Stimulated activated CD8-positive, alpha-beta memory T cell treated with anti-CD3 and anti-CD28 coated beads, Interleukin-4, amount 100 ng/mL, for 4 hours (primary cell): ENCODE results near the gene SPTBN5.

Experiments used
- DNase-seq, 2 donors: peaks; one replicate each; pipeline ENCODE4 v3.0.0-alpha.2; 2020; ENCODE audit warnings: low read depth in 2 of 2, low spot score in 1 of 2

The SPTBN5 gene

DNA sequence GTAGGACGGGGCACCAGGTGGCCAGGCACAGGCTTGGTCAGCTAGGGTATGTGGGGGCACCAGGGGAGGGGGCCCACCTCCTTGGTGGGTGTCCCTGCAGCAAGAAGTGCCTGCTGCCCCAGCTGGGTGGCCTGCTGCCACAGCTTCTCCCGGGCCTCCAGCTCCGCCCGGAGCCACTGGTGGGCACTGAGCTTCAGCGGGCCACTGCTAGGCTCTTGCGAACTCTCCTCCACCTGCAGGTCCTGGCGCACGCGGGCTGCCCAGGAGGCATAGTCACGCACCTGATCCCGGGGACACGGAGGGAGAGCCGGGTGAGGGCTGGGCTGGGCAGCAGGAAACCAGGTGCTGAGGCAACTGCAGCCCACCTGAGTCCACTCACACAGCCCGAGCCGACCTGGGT is 25.5 kb downstream of the SPTBN5 start:
- DNase-seq, result no peak

DNA sequence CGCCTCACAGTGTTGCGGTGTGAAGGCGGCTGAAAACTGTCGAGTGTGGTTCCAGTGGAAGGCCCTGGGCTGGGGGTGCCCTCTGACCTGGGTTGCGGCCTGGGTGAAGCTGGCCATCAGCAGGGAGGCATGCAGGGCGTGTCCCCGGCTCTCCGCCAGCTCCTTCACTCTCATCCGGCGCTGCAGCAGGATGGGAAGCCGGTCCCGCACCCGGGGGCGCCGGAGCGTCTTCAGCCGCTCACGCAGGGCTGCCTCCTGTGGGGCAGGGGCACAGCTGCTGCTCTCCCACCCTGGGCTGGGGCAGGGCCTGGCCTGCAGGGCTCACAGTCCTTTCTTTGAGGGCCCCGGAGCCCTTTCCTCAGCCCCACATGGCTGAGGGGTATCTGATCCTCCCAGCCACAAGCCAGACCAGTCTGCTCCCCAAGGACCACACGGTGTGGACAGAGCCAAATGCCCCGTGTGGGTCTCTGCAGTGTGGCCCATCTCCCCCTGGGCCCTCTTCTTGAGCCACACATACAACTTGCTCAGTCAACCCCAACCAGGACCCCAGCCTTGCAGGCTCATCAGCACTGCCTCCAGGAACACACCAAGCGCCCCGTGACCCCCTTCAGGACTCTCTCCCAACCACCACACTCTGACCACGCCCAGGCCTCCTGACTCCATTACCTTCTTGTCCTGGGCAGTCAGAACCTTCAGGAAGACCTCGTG is 26.8 kb downstream of the SPTBN5 start:
- no peak for DNase-seq

DNA sequence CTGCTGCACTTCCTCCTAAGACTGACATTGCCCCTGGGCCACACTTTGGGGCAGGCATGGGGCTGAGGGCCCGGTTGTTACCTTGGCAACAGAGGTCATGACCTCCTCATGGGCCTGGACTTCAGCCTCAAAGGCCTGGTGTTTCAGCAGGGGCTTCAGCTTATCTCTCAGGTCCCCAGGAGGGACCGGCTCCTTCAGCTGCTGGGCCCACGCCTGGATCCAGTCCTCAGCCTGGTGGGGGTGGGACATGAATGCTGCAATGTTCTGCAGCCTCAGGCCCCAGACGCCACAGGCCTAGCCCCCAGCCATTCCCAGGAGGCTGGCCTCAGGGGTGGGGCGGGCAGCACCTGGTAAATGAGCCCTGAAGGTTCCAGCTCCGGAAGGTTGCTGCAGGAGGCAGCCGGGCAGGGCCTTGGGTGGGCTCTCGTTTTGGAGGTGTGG is 27.6 kb downstream of the SPTBN5 start:
- DNase-seq, result no peak

DNA sequence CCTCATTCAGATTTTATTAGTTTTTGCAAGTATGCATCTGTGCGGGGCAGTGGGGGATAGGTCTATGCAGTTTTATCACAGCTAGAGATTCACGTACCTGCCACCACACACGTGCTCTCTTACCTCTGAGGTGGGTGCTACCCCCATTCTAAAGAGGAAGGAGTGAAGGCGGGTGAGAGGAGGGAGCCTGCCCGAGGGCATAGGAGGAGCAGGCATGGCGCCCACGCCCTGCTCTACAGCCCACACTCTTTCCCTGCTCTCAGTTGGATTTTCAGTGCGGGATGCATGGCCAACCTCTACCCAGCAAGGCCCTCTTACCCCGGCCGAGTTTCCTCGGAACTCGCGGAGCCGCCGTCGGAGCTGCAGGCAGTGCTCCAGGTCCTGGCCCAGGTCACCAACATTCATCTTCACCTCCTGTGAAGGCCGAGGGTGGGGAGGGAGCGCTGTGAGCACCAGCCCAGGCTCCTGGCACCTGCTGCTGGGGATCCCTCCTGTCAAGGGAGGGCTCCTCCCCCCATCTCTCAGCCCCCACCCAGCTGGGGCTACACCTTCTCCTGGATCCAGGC is 28.3 kb downstream of the SPTBN5 start:
- DNase-seq, result no peak

DNA sequence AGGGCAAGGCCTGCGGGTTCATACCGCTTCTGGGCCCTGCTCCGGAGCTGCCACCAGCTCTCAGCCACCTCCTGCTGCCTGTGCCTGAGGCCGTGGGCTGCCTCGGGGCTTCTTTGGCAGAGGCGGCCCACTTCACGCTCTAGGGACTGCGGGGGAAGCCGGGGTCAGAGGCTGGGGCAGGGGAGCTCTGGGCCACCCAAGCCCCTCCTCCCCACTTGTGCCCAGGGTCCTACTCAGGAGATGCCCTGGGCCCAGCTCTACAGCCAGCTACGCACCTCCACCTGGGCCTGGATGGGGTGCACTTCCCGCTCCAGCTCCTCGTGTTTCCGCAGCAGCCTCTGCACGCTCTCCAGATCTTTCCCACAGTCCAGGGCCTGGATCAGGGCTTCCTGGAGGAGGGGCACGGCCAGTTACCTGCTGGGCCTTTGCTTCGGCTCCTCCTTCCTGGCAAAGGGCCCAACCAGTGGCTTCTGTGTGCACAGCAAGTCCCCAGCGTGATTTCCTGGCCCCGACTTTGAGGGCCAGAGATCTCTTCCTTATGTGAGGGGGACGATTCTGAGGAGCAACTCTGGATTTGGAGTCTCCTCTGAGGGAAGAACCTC is 31.2 kb downstream of the SPTBN5 start:
- DNase-seq, result no peak

DNA sequence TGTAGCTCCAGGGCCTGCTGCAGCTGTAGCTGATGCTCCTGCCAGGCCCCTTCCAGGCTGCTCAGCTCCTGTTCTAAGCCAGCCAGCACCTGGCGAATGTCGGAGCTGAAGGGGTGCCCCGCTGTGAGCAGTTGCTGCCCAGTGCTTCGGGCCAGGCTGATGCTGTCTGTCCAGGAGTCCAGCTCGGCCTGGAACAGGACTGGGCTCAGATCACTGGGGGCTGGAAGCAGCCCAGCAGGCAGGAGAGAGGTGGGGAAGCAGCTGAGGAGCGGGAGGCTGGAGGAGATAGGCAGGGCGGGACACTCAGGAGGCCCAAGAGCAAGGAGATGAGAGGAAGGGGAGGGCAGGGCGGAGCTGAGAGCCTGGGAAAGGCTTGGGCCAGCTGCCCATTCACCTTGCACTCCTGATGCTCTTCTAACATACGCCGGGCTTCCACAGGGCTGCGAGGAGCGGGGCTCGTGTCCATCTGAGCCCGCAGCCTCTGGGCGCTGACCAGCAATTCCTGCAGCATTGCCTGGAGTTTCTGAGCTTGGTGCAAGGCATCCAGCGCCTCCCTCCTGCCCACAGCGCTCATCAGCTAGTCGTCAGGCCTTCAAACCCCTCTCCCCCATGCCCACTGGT is 32.0 kb downstream of the SPTBN5 start:
- DNase-seq, result no peak

DNA sequence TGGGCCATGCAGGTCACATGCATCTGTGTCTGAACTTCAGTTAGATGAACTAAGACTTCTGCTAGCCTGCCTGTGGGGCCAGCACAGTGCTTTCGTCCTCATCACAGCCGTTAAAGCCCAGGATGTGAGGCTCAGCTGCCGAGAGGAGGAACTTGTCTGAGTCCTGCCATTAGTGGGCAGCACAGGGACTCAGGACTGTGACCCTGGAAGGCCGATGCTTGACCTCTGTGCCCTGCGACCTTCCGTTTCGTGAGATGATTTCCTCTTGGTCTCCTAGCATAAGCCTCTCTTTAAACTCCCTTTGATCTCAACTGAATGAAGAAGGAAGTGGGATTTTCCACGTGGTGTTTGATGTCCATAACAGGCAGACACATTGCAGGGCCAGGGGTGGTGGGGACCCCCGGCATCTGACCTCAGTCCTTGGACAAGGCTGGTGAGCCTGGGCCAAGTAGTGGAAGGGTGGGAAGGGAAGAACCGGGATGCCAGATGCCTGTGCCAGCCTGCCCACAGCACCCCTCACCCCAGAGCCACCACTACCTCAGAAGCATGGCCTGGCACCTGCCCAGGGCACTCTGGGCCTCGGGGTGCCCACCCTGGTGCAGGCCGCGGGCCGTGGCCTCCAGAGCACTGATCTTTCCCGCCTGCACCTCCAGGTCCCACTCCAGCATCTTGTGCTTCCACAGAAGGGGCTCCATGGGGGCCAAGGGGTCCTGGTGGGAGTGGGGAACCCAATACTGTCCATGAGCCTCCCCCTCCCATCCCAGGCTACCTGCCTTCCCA is 33.6 kb downstream of the SPTBN5 start:
- DNase-seq, result no peak

DNA sequence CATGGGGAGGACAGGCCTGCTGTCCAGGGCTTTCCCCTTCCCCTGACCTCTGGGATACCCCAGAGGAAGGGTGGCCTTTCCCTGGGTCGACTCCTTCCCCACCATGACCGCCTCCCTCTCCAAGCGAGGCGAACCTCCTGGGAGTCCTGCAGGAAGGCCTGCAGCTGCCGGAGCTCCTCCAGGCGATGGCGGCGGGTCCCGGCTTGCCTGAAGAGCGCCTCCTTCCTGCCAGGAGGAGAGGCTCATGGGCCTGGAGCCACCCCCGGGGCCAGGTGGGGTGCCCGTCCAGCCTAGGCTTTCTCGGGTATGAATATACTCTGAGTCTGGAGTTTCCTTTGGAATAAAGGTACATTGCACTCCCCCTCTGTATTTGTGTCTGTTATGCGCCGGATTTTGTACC is 35.1 kb downstream of the SPTBN5 start:
- no peak for DNase-seq

DNA sequence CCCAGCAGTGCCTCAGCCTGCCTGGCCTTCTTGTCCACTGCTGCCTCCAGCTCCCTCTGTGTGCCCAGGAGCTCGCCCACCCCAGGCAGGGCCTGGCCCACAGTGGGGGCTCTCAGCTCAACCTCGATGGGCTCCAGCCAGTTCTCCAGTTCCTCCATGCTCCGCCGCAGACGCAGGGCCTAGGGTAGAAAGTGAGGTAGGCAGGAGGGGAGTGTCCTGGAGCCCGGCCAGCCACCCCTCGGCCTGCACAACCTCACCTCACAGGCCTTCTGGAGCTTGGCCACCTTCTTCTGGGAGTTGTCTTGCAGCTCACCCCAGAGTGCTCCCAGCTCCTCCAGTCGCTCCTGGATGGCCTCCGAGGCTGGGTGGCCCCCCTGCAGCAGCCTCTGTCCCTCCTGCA is 36.5 kb downstream of the SPTBN5 start:
- DNase-seq, result no peak

DNA sequence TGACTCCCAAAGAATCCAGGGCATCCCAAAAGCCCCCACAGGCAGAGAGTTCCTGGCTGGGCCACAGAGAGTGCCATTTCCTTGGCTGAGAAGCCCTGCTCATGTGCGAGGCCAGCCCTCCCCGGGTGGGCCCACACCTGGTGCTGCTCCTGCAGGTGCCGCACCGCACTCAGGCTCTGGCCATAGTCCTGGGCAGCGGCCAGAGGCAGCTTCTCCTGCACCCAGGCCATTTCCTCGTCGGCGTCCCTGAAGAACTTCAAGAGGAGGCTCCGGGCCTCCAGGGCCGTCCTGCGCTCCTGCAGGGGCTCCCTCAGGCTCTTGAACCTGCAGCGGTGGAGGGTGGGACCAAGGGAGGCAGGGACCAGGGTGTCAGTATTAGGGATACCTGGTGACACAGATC is 37.1 kb downstream of the SPTBN5 start:
- no peak for DNase-seq

DNA sequence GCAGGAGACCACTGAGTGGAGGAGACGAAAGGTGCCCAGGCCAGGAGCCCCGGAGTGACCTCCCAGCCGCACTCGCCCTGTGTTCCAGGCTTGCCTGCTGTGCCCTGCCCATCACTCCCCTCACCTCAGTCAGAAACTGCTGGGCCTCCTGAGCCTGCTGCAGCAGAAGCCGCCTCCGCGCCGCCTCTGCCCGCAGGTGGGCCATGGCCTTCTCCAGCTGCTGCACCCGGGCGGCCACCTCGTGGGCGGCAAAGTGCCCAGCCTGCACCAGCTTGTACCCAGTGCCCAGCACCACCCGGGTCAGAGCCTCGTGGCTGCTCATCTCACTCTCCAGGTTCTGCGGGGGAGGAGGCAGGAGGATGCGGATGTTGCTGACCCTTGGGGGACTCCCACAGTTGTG is 37.6 kb downstream of the SPTBN5 start:
- DNase-seq, result no peak

DNA sequence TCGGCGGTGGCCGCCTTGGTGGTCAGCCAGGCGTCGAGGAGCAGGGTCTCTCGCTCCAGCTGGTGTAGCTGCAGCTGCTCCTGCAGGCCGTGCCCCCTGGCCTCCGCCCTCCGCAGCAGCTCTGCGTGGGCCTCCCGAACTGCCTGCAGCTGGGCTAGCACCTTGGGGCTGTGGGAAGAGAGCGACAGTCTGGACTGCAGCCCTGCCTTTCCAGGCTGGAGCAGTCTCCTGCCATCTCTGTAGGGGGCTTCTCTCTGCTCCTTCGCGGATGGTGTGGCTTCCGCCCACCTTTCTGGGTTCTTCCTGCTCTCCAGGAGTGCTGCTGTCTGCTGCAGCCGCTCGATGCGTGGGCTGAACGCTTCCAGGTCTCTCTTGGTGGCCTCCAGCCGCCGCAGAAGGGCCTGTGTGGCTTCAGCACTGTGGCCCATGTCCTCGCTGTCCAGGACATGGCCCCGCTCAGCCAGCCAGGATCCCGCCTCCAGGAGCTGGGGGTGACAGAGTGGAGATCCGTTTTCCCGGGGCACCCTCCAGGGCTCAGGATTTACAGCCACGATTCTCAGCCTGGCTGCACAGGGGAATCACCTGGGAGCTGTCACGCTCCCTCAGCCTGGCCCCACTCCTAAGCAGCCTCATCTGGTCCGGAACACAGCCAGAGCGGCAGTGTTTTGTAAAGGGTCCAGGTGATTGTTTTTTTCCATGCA is 38.4 kb downstream of the SPTBN5 start:
- DNase-seq, result no peak

DNA sequence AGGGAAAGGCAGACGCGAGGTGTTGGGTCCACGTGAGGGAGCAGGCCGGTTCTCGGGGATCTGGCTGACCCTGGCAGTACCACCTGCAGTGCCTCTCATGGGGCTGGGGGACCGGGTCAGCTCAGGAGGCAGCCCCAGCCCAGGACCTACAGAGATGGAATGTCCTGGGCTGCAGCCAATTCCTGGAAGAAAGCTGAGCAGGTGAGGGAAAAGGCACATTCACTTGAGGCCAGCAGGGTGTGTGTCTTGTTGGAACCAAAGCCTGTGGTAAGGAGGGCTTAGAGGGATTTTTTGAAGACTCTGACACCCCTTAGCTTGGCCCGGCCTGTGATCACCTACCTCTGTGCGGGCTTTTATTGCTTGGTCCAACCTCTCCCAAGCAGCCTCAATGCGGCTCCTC is 39.4 kb downstream of the SPTBN5 start:
- DNase-seq, result no peak

DNA sequence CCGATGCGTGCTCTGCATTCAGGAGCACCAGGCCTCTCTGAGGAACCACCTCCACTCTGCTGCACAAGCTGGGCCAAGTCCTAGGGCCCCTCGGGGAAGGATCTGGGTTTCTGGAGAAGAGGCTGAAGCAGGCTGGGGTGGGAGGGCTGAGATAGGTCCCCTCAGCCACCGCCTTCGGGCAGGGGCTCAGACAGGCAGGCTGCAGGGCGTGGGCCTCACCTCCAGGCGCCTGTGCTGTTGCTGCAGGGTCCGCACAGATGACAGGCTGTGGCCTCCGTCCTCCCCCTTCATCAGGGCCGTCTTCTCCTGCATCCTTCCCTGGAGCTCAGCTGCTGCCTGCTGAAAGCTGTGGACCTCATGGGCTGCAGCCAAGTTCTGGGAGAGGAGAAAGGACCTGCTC is 40.0 kb downstream of the SPTBN5 start:
- no peak for DNase-seq

DNA sequence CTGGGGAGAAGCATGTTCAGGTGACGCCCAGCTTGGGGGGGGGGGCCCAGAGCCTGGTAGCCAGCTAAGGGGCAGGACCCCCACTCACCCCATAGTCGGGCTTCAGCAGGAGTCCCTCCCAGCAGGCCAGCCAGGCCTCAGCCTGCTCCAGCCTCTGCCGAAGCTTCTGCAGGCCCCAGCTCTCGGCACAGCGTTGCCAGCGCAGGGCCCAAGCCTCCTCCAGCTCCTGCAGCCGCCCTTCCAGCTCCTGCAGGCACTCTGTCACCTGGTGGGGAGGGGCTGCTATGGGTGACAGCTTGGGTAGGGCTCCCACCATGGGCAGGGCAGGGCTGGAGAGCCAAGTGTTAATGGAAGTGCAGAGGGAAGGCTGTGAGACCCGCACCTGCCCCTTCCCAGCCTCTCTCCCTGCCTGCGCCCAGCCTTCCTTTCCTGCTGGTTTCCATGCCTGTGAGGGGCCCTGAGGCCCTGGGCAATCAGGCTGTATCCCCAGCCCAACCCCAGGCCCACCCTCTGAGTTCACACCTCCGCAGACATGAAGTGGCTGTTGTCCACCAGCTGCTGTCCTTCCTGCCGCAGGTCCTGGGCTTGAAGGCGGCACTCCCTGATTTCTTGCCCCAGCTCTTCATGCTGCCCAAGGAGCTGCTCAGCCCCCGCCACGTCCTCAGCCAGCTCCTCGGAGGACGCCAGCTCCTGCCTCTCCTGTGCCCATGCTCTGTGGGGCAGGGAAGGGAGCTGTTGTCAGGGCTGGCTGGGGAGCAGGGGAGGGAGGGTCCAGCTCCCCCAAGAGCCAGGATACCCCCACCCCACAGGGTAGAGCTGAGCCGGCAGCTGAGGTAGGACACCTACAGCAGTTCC is 40.9 kb downstream of the SPTBN5 start:
- no peak for DNase-seq

DNA sequence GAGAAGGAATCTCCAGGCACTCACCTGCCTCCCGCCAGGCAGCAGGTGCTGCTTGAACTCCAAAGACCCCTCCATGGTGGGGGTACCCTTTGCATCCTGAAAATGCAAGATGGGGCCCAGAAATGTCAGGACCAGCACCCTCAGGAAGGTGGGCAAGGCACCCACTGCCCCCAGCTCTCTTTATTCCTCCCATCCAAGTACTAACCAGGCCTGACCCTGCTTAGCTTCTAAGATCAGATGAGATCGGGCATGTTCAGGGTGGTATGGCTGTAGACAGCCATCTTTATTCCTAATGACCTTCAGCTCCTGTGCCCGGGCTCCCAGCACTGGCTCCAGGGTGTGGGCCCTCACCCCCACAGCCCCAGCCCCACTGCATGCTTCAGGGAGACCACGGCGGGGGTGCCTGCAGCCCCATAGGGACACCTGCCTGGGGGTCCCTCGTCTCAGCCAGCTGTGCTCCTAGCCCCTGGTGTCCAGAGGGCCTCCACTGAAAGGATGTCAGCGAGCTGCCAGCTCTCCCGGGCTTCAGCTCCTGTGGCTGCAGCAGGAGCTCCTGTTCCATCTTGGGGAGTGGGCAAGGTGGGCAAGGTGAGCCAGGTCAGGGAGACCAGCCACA is 42.0 kb downstream of the SPTBN5 start:
- DNase-seq, result no peak

DNA sequence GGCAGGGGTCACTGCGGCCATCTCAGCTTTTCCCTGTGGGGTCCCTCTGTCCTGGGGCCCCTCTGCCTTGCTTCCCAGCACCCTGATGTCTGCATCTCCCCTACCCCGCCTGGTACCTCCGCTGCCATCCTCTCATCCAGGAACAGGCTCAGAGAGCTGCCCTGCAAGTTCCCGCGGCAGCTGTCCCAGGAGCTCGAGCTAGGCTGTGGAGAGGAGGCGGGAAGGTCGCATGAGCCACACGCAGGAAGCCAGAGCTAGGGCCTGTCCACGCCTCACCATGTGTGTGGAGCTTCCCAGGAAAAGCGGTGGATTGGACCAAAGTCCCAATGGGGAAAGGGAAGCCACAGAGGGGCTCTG is 42.7 kb downstream of the SPTBN5 start:
- no peak for DNase-seq

DNA sequence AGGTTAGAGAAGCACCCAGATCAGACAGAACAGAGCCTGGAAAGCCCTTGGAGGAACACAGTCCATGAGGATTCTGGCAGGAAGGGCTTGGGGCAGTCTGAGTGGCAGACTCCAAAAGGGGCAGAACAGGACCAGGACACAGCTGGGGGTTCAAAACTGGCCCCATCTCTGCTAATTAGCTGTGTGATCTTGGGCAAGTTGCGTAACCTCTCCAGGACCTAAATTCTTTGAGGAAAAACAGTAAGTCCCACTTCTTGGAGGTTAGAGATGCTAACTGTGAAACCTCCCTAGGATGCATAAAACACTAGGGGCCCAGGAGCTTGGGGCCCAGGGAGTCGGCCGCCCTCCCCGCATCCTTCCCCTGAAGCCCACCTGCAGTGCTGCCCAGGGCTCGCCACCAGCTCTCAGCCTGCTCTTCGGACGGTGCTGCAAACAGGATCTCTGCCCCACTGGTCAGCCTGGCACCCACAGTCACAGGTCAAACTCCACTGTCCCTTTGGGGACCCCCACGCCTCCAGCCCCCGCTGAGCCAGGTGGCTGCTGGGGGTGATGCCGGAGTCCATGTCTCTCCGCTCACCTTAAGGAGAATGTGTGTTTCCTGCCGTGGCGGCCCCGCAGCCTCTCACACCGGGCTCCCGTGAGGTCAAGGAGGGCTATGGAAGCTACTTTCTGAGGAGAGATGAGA is 43.2 kb downstream of the SPTBN5 start:
- no peak for DNase-seq

DNA sequence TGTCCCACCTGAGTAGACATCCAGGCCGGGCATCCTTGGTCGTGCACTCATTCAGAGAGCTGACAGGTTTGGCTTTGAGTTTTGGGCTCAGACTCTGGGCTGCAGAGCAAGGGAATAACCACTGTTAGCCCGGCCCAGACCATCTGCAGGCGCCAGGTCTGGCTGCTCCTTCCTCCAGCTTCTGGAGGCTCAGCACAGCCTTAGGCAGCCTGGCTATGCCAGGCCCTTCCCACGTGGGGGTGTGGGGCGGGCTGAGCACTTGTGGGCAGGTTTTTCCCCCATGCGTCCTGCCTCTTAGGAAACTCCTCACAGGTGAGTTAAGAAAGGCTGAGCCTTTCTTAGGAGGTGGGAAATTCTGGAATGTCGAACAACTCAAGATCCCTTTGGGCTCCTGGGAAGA is 44.0 kb downstream of the SPTBN5 start:
- DNase-seq, result no peak
